ENCODE results near the gene CDO1. TPM values are rescaled to one million over a fixed set of nuclear protein-coding genes. Genes with fewer than 3 reads are reported as not detected.

The CDO1 gene
- not detected in 3 replicates for polyA plus RNA-seq
- polyA plus RNA-seq (2011; ENCODE audit: low read depth) = not detected
- polyA plus RNA-seq (2011; cell fraction: cytosol; rRNA removed) = 0.04 TPM in 1 of 2 replicates, not detected in the other
- not detected in 2 replicates for polyA plus RNA-seq (2011; cell fraction: nucleus; rRNA removed)
- polyA plus RNA-seq (2012; ENCODE audit: low replicate concordance) = not detected in 2 replicates
- polyA minus RNA-seq = 0.32 TPM in 1 of 3 replicates, not detected in the others
- polyA minus RNA-seq (2011; cell fraction: cytosol; rRNA and poly(A)+ RNA removed) = not detected
- not detected in 2 replicates for polyA minus RNA-seq (2011; cell fraction: nucleus; rRNA and poly(A)+ RNA removed)

DNA sequence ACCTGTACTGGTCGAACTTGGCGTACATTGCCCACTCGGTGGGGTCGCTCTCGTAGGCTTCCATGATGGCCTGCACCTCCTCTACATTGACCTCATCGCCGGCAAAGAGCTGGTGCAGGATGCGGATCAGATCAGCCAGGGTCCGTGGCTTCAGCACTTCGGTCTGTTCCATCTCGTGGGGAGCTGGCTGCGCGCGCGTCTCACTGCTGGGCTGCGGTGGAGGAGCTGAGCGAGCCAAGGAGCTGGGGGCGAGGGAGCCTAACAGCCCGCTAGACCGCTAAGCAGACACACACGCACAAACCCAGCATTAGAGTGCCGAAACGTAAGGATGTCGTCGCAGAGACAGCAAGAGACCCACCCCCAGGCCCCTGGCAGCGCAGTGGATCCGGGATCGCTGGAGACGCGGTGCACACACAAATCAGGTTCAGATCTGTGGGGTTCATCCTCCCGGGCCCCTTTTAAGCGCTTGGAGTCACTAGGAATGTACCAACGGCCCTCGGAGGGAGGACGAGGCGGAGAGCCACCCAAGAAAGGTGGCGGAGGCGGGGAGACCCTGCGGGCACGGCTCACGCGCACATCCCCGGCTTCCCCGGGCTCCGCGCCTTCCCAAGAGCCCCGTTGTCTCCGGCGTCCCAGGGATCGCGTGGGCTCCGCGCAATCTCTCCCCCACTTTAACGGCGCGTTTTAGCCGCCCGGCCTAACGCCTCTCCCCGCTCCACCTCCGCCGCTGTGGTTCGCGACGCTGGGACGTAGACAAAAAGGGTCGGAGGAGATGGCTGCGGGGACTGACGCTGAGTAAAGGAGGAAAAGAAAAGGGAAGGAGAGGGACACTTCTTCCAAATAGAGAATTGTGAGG lies at the start of gene CDO1:
CDO1 (minus strand) TSS at position 434 of the 856 bp plus-strand sequence; CDS start at position 172, 262 bp downstream.
- no peaks in the 10 kb centered on the region for H3K4me1 ChIP-seq (ENCODE audit: control insufficient read depth, extremely low read depth, insufficient read depth, low read length)
- TF ChIP-seq EZH2 (IDR thresholded peaks at IDR 0.05; ENCODE audit: low read length) = peak; percentile 81
- TF ChIP-seq, protein P1, sequence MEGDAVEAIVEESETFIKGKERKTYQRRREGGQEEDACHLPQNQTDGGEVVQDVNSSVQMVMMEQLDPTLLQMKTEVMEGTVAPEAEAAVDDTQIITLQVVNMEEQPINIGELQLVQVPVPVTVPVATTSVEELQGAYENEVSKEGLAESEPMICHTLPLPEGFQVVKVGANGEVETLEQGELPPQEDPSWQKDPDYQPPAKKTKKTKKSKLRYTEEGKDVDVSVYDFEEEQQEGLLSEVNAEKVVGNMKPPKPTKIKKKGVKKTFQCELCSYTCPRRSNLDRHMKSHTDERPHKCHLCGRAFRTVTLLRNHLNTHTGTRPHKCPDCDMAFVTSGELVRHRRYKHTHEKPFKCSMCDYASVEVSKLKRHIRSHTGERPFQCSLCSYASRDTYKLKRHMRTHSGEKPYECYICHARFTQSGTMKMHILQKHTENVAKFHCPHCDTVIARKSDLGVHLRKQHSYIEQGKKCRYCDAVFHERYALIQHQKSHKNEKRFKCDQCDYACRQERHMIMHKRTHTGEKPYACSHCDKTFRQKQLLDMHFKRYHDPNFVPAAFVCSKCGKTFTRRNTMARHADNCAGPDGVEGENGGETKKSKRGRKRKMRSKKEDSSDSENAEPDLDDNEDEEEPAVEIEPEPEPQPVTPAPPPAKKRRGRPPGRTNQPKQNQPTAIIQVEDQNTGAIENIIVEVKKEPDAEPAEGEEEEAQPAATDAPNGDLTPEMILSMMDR (optimal IDR thresholded peaks at IDR 0.05 in 1 of 3, IDR thresholded peaks at IDR 0.05 in 1 of 3, conservative IDR thresholded peaks at IDR 0.05 in 1 of 3; ENCODE audit: extremely low read depth in 1 of 3, insufficient read depth in 2 of 3, low read length in 3 of 3) = no peak
- H4K20me1 ChIP-seq (ENCODE audit: control insufficient read depth, extremely low read depth, insufficient read depth, low read length) = no peaks in the 10 kb centered on the region
- H3K9ac ChIP-seq (ENCODE audit: control insufficient read depth, extremely low read depth, insufficient read depth, low read length) = no peak within 1 kb of the TSS
- H3K27ac ChIP-seq (ENCODE audit: control insufficient read depth, insufficient read depth, low read length) = no peak within 1 kb of the TSS
- dilution Hi-C loops (cut with MboI; ENCODE audit: extremely low pct_ligation_motif_present, low sequenced_read_pairs) = no loop called here
- no peaks in the 10 kb centered on the region for H3K36me3 ChIP-seq (ENCODE audit: control insufficient read depth in 2 of 2, extremely low read depth in 1 of 2, insufficient read depth in 2 of 2, low read length in 2 of 2)
- H2AFZ ChIP-seq (ENCODE audit: control insufficient read depth, low read length) = peak within 1 kb of the TSS; percentile 43
- H3K79me2 ChIP-seq (ENCODE audit: control insufficient read depth, insufficient read depth, low read length) = no peaks in the 10 kb centered on the region
- peak within 1 kb of the TSS; percentile 65 for H3K4me2 ChIP-seq (ENCODE audit: control insufficient read depth, extremely low read depth, insufficient read depth, low read depth, low read length)
- peaks cover 50% of the 10 kb centered on the region for H3K27me3 ChIP-seq (ENCODE audit: control insufficient read depth, extremely low read depth, insufficient read depth, low read length)
- H3K9me1 ChIP-seq (ENCODE audit: control insufficient read depth, extremely low read depth, insufficient read depth, low read length) = no peaks in the 10 kb centered on the region
- DNase-seq (ENCODE audit: low read depth, low spot score) = no peak
- H3K9me3 ChIP-seq (ENCODE audit: control insufficient read depth, low read depth, low read length) = no peaks in the 10 kb centered on the region
- peak within 1 kb of the TSS; percentile 2 to 46 (median 22) for H3K4me3 ChIP-seq (ENCODE audit: control insufficient read depth in 2 of 3, extremely low read depth in 1 of 3, insufficient read depth in 2 of 3, low read depth in 1 of 3, low read length in 3 of 3)
- no peak for FAIRE-seq

DNA sequence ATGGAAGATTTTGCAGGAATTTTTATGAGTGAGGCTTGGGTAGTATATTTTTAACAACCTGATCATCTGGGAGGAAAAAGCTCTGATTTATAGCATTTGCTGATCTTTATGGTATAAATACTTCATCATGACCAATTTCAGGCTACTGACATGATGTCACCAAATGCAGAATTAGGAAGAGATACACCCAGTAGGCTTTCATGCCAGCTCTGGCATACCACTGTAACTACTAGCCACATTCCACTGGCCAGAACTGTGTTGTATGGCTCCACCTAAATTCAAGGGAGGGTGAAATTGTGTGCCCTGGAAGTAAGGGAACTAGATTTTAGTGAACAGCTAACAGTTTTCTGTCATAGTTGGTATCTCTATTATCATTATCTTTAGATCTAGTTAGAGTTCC lies 42.9 kb upstream of the CDO1 start:
- Histone ChIP-seq H3K4me3 (ENCODE audit: control insufficient read depth in 2 of 3, extremely low read depth in 1 of 3, insufficient read depth in 2 of 3, low read depth in 1 of 3, low read length in 3 of 3) (no peak overlapping the region), H3K4me2 (ENCODE audit: control insufficient read depth, extremely low read depth, insufficient read depth, low read depth, low read length) (no peak overlapping the region), H4K20me1 (ENCODE audit: control insufficient read depth, extremely low read depth, insufficient read depth, low read length) (no peaks in the 10 kb centered on the region), H2AFZ (ENCODE audit: control insufficient read depth, low read length) (no peak overlapping the region), H3K27me3 (ENCODE audit: control insufficient read depth, extremely low read depth, insufficient read depth, low read length) (no peaks in the 10 kb centered on the region), H3K9ac (ENCODE audit: control insufficient read depth, extremely low read depth, insufficient read depth, low read length) (no peak overlapping the region), H3K9me3 (ENCODE audit: control insufficient read depth, low read depth, low read length) (no peaks in the 10 kb centered on the region), H3K79me2 (ENCODE audit: control insufficient read depth, insufficient read depth, low read length) (peaks cover 92% of the 10 kb centered on the region), H3K9me1 (ENCODE audit: control insufficient read depth, extremely low read depth, insufficient read depth, low read length) (no peaks in the 10 kb centered on the region), H3K27ac (ENCODE audit: control insufficient read depth, insufficient read depth, low read length) (no peak overlapping the region), H3K36me3 (ENCODE audit: control insufficient read depth in 2 of 2, extremely low read depth in 1 of 2, insufficient read depth in 2 of 2, low read length in 2 of 2) (no peaks in the 10 kb centered on the region), H3K4me1 (ENCODE audit: control insufficient read depth, extremely low read depth, insufficient read depth, low read length) (peaks cover 20% of the 10 kb centered on the region)
- TF ChIP-seq, protein P1 (optimal IDR thresholded peaks at IDR 0.05 in 1 of 3, IDR thresholded peaks at IDR 0.05 in 1 of 3, conservative IDR thresholded peaks at IDR 0.05 in 1 of 3; ENCODE audit: extremely low read depth in 1 of 3, insufficient read depth in 2 of 3, low read length in 3 of 3) = no peak
- no peak for TF ChIP-seq EZH2 (IDR thresholded peaks at IDR 0.05; ENCODE audit: low read length)
- DNase-seq (ENCODE audit: low read depth, low spot score) (no peak), FAIRE-seq (peak; percentile 32)
- dilution Hi-C loops (cut with MboI; ENCODE audit: extremely low pct_ligation_motif_present, low sequenced_read_pairs) = no loop called here
